Measurements from ENCODE around the gene SPAG16.

GRCh38 chr2:214108598-214108997 is 824.3 kb downstream of the SPAG16 start:
- no peak for TF ChIP-seq CTCF (IDR thresholded peaks at IDR 0.05)
- no peak for TF ChIP-seq POLR2A (IDR thresholded peaks at IDR 0.05)
